Transverse colon (tissue), 4 donors: ENCODE results near the gene SUGCT.

ENCODE experiments used
- EP300 ChIP-seq: sonication (generic); formaldehyde crosslinking; IDR thresholded peaks from one replicate; pipeline ENCODE4 v1.6.1; 2017; ENCODE audit warnings: antibody characterized with exemption, low read depth
- POLR2A ChIP-seq: fragments of 450-650 bp; IDR thresholded peaks from one replicate; pipeline ENCODE4 v1.6.1; 2016; ENCODE audit warnings: antibody characterized with exemption, mild to moderate bottlenecking, moderate library complexity
- POLR2AphosphoS5 ChIP-seq, 3 donors: sonication (generic); formaldehyde crosslinking; IDR thresholded peaks; one replicate each; pipeline ENCODE4 v1.6.1; 2016; ENCODE audit warnings: antibody characterized with exemption in 3 of 3
- TF ChIP-seq, protein P1 (sequence below), 5 experiments: fragments of 200-600 bp in 3 of 5; fragments of 450-650 bp in 2 of 5; sonication (generic) in 3 of 5; IDR thresholded peaks; 1 replicate in 2 of 5; 2 replicates in 3 of 5; pipeline ENCODE4 v1.5.1; 2016 to 2017; ENCODE audit warnings: antibody characterized with exemption in 5 of 5, inconsistent platforms in 3 of 5, mild to moderate bottlenecking in 2 of 5, moderate library complexity in 1 of 5

- TF ChIP-seq, protein P1, sequence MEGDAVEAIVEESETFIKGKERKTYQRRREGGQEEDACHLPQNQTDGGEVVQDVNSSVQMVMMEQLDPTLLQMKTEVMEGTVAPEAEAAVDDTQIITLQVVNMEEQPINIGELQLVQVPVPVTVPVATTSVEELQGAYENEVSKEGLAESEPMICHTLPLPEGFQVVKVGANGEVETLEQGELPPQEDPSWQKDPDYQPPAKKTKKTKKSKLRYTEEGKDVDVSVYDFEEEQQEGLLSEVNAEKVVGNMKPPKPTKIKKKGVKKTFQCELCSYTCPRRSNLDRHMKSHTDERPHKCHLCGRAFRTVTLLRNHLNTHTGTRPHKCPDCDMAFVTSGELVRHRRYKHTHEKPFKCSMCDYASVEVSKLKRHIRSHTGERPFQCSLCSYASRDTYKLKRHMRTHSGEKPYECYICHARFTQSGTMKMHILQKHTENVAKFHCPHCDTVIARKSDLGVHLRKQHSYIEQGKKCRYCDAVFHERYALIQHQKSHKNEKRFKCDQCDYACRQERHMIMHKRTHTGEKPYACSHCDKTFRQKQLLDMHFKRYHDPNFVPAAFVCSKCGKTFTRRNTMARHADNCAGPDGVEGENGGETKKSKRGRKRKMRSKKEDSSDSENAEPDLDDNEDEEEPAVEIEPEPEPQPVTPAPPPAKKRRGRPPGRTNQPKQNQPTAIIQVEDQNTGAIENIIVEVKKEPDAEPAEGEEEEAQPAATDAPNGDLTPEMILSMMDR (IDR thresholded peaks at IDR 0.05), result no peak
- no peak for TF ChIP-seq POLR2A
- TF ChIP-seq POLR2AphosphoS5 (IDR thresholded peaks at IDR 0.05), result no peak
- TF ChIP-seq EP300, result no peak
Observed at GRCh38 chr7:40192036-40192435, 57.2 kb downstream of the SUGCT start.
